Effector CD4-positive, alpha-beta T cell (primary cell): Measurements from ENCODE around the gene LRP1B.

ENCODE experiments used
- DNase-seq: peaks from one replicate; pipeline ENCODE4 v3.0.0-alpha.2; 2020

LRP1B gene

DNA sequence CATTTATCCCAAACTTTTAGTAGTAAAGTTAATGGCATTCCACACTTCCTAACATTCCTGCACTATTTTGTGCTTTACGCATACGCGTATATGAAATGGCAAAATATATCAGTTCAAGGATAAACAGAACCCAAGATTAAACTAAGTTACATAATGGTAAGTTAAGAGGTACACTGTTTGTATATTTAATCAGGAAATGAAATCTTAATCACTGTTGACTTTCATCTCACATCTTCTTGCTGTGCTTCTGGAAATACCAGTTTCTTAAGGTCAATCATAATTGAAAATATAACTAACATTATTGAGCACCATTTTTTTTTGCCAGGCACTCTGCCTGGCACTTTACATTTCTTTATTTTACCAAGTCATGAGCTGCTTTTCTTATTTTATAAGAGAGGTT is 565.2 kb downstream of the LRP1B start:
- DNase-seq = no peak

GRCh38 chr2:141560723-141561122 is 570.1 kb downstream of the LRP1B start:
- DNase-seq = no peak

GRCh38 chr2:141557329-141558095 is 573.3 kb downstream of the LRP1B start:
- no peak for DNase-seq

GRCh38 chr2:141555876-141556470 is 574.8 kb downstream of the LRP1B start:
- DNase-seq = no peak

DNA sequence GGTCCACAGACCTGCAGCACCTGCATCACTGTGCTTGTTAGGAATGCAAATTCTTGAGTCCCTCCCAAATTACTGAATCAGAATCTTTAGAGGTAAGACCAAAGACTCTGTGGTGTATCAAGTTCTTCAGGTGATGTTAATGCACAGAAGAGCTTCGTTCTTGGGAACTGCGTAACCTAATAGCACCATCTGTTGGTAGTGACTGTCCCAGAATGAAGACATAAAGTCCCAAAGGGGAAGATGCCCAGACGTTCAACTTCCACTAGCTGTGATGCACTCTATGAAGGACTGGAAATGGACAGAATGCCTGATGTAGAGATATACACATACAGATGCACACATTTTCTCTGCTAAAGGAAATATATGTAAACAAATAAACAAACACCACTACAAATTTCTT is 576.0 kb downstream of the LRP1B start:
- no peak for DNase-seq

DNA sequence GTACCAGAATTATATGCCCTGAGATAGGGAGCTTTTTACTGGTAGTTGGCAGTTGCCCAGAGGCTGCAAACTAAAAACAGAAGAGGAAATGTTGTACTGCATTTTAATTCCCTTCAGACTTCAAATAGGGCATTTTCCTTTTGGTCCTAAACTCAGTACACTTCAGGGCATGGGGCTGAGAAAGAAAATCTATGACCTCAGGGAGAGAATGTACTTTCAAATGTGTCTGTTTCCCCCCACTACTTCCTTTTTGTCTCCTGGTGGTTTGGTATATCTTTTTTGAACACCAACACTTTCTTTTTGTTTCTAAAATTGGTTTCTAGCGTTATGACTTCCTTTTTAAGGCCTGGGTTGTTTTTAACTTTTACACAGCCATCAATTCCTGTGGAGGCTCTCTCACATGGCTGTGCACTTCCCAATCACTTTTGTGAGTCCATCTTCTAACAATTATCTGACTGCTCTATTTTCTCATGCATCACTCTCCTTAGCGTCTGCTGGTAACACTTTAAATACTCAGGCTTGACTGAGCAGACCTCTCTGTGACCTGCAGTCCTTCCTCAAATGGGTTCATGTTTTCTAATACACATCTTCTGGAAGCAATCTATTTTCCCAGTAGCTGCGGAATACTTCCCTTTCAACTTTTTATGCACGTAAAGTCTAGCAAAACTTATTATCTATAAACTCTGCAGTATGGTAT is 596.0 kb downstream of the LRP1B start:
- DNase-seq = no peak

- DNase-seq = no peak
Measured at GRCh38 chr2:141529659-141530058, 601.2 kb downstream of the LRP1B start.

DNA sequence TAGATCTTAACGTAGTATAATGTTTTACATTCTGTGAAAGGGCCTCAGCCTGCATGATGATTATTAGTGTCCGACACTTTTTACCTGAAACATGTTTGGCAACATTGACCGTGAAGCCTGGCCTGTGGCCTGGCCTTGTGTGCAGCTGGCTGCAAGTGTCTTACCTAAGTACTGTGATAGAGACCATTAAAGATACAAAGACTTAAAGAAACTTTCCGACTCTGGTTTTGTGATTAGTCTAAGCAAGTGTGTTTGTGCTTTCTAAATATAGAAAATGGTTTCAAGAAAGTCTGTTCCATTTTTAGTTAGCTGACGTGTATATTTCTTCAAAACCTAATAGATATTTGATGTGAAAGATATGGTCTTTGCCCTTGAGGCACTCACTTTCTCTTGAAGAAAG is 601.8 kb downstream of the LRP1B start:
- no peak for DNase-seq

DNA sequence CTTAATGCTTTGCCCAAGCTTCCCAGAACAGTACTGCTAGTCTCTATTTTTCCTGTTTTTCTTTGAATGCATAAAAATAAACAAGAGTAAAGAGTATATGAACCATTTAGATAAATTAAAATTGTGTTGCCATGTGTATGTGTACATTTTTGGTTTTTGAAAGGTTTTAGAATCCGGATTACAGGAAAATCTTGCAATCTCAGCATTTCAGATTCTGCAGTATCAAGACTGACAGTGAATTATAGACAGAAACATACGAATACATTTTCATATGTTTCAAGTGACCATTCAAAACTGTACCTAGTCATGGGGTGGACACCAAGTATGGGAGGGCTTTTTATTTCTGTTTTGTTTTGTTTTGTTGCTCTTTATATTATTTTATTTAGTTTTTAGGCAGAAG is 604.1 kb downstream of the LRP1B start:
- no peak for DNase-seq

DNA sequence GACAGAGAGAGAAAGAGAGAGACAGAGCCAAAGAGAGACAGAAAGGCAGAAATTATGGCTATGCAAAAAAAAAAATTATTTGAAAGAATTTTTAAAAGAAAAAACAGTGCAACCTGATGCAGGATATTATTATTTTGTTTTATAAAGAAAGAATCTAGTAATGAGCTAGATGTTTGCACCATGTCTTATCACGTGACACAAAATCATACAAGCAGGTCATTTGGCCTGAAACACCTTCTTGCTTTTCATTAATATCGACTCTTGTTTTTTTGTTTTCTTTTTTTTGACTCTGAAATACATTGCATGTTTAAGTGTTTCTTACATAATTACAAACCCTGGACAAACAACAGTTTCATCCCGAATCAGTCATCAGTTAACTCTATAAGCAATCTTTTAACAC is 606.0 kb downstream of the LRP1B start:
- no peak for DNase-seq

DNA sequence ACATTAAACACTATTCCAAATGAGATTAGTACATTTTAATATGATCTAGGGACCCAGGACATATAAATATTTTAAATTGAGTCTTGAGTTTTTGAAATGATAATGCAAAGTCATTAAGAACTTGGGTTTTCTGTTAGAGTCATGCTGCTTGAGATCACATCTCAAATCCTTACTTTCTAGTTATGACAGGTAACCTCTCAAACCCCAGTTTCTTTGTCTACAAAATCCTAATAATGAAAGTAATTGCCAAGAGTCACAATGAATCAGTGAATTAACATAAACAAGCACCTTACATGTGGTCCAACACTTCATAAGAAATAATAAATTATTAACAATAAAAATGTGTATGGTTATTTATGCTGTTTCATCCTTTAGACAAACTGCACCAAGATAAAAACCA is 607.6 kb downstream of the LRP1B start:
- no peak for DNase-seq

DNA sequence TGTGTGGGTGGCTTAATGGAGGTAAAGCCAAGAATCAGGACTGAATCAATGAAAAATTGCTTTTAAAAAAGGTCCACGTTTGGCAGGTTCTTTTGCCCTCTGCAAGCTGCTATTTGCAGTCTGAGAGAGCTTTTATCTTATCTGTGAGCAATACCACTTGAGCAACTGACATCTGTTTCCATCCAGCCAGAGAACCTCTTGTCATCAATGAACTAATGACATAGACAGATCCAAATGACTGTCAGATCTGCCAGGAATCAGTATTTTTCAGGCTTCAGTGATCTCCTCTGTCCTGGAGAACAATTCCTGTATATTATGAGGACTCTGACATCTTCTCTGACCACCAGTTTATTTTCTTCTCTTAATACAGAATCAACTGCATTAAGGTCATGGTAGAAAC is 608.1 kb downstream of the LRP1B start:
- no peak for DNase-seq

GRCh38 chr2:141522048-141522447 is 608.8 kb downstream of the LRP1B start:
- DNase-seq = no peak

DNA sequence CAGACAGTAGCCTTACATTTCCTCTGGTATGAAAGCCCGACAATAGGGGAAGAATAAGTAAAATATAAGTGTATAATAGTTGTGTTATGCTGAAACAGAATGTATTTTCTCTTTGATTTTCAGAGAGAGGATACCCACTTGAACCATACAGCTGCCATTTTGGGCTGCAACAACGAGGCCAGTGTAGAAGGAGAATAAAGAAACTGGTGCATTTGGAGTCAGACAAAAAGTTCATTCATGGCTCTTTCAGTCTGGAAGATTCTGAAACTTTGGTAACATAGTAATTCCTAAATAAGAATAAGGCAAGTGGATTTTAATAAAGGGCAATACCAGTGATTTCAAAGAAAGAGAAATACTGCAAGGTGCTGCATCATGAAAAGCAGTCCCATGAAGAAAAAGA is 610.9 kb downstream of the LRP1B start:
- DNase-seq = no peak

DNA sequence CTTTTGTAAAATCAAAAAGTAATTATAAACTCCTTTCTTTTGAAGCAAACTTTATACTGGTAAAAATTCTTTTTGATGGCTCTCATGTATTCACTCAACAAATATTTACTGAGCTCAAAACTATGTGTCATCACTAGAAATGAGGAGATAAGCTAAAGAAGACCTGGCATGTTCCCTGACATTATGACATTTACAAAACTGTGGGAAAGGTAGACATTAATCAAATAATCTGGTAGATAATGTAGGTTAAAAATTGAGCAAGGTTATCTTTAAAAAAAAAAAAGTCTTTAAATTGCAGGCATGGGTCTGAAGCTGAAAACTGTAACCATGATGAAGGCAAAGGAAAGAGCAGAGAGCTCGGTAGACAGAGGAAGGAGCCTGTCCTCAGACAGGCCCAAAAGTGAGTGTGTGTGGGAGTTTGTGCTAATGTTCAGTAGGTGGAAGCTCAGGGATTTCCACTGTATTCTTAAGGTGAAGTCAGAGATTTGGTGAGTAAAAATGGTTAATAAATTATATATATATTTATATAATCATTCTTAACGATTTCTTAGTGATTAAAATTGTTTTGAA is 612.9 kb downstream of the LRP1B start:
- DNase-seq = no peak

- no peak for DNase-seq
Measured at GRCh38 chr2:141517180-141517851, 613.5 kb downstream of the LRP1B start.

DNA sequence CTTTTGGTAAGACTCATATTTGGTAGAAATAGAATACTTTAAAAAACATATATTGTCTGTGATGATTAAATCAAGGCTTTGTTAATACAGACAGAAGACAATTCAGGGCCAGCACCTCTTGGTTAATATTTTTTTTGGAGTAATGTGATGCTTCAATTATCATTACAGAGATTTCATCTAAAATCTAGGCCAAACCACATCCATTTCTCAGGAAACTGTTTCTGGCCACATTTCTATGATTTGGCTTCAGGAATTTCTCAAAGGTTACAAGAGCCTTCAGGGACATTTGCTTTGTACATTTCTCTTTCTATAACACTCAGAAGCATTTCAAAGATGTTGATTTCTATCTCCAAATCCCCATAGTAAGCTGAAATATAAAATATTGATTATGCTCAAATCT is 614.9 kb downstream of the LRP1B start:
- DNase-seq = no peak

GRCh38 chr2:141513853-141514252 is 617.0 kb downstream of the LRP1B start:
- no peak for DNase-seq

- no peak for DNase-seq
Measured at GRCh38 chr2:141508806-141509595, 621.8 kb downstream of the LRP1B start.

- DNase-seq = no peak
Measured at GRCh38 chr2:141508086-141508752, 622.6 kb downstream of the LRP1B start.

GRCh38 chr2:141506135-141506534 is 624.7 kb downstream of the LRP1B start:
- no peak for DNase-seq

- no peak for DNase-seq
Measured at GRCh38 chr2:141501752-141502151, 629.1 kb downstream of the LRP1B start.
